ENCODE data around the gene EMC10. TPM values are rescaled to one million over a fixed set of nuclear protein-coding genes. Genes with fewer than 3 reads are reported as not detected.

Gene EMC10
- total and polyA plus RNA-seq, 2 experiments from 2014 or later, result 35.6 to 160 TPM

- no peaks in the 10 kb centered on the region for H3K9me2 ChIP-seq (replicated peaks; ENCODE audit: insufficient read depth)
- no peaks in the 10 kb centered on the region for H3K27me3 ChIP-seq
- no peaks in the 10 kb centered on the region for H4K20me1 ChIP-seq (ENCODE audit: insufficient read depth, poor library complexity, severe bottlenecking)
- H3K36me3 ChIP-seq (replicated peaks; ENCODE audit: insufficient read depth, low read depth), result no peaks in the 10 kb centered on the region
- H3K79me2 ChIP-seq, result no peaks in the 10 kb centered on the region
- no peak overlapping the region for H2AFZ ChIP-seq
- no peaks in the 10 kb centered on the region for H3K4me1 ChIP-seq (ENCODE audit: insufficient read depth)
- WGBS (ENCODE audit: low lambda C conversion rate, missing lambda C conversion rate), result 93% methylated on average over 7 of the region's 13 CpGs
- TF ChIP-seq EZH2 (IDR thresholded peaks at IDR 0.05; ENCODE audit: borderline replicate concordance) (no peak), EZH2phosphoT487 (IDR thresholded peaks at IDR 0.05; ENCODE audit: low read depth, severe bottlenecking, unreplicated experiment) (no peak), CTCF (IDR thresholded peaks at IDR 0.05; ENCODE audit: poor library complexity) (no peak)
- H3K27ac ChIP-seq, result no peak overlapping the region
- no peaks in the 10 kb centered on the region for H3K9me3 ChIP-seq (ENCODE audit: low read depth)
- DNase-seq (ENCODE audit: low spot score), result peak; percentile 34
- no peak overlapping the region for H3K4me2 ChIP-seq
- no peak overlapping the region for H3K4me3 ChIP-seq
Measured at GRCh38 chr19:50465000-50465399, 11.3 kb upstream of the EMC10 start.

GRCh38 chr19:50465986-50466705 lies 10.2 kb upstream of the EMC10 start:
- 67% methylated on average over 23 of the region's 29 CpGs for WGBS (ENCODE audit: low lambda C conversion rate, missing lambda C conversion rate)
- Histone ChIP-seq H4K20me1 (ENCODE audit: insufficient read depth, poor library complexity, severe bottlenecking) (no peaks in the 10 kb centered on the region), H3K27ac (no peak overlapping the region), H3K36me3 (replicated peaks; ENCODE audit: insufficient read depth, low read depth) (no peaks in the 10 kb centered on the region), H3K9me2 (replicated peaks; ENCODE audit: insufficient read depth) (no peaks in the 10 kb centered on the region), H2AFZ (no peak overlapping the region), H3K4me1 (ENCODE audit: insufficient read depth) (no peaks in the 10 kb centered on the region), H3K4me2 (no peak overlapping the region), H3K27me3 (no peaks in the 10 kb centered on the region), H3K79me2 (no peaks in the 10 kb centered on the region), H3K4me3 (no peak overlapping the region), H3K9me3 (ENCODE audit: low read depth) (no peaks in the 10 kb centered on the region)
- DNase-seq (ENCODE audit: low spot score), result peak; percentile 20
- TF ChIP-seq EZH2phosphoT487 (IDR thresholded peaks at IDR 0.05; ENCODE audit: low read depth, severe bottlenecking, unreplicated experiment) (no peak), CTCF (IDR thresholded peaks at IDR 0.05; ENCODE audit: poor library complexity) (no peak), EZH2 (IDR thresholded peaks at IDR 0.05; ENCODE audit: borderline replicate concordance) (no peak)

GRCh38 chr19:50466706-50467039 lies 9.6 kb upstream of the EMC10 start:
- no peak overlapping the region for H3K4me2 ChIP-seq
- H3K9me2 ChIP-seq (replicated peaks; ENCODE audit: insufficient read depth), result no peaks in the 10 kb centered on the region
- no peaks in the 10 kb centered on the region for H3K4me1 ChIP-seq (ENCODE audit: insufficient read depth)
- H3K27ac ChIP-seq, result no peak overlapping the region
- H4K20me1 ChIP-seq (ENCODE audit: insufficient read depth, poor library complexity, severe bottlenecking), result no peaks in the 10 kb centered on the region
- TF ChIP-seq CTCF (IDR thresholded peaks at IDR 0.05; ENCODE audit: poor library complexity) (no peak), EZH2phosphoT487 (IDR thresholded peaks at IDR 0.05; ENCODE audit: low read depth, severe bottlenecking, unreplicated experiment) (no peak), EZH2 (IDR thresholded peaks at IDR 0.05; ENCODE audit: borderline replicate concordance) (no peak)
- no peaks in the 10 kb centered on the region for H3K79me2 ChIP-seq
- no peak overlapping the region for H2AFZ ChIP-seq
- no peaks in the 10 kb centered on the region for H3K9me3 ChIP-seq (ENCODE audit: low read depth)
- WGBS (ENCODE audit: low lambda C conversion rate, missing lambda C conversion rate), result 93% methylated on average over 11 of the region's 11 CpGs
- H3K4me3 ChIP-seq, result no peak overlapping the region
- H3K27me3 ChIP-seq, result no peaks in the 10 kb centered on the region
- no peaks in the 10 kb centered on the region for H3K36me3 ChIP-seq (replicated peaks; ENCODE audit: insufficient read depth, low read depth)
- DNase-seq (ENCODE audit: low spot score), result no peak
